AG04450 (cell line): ENCODE measurements around the gene MRPL40. TPM values are rescaled to one million over a fixed set of nuclear protein-coding genes. Genes with fewer than 3 reads are reported as not detected.

Source experiments
- CTCF ChIA-PET: fragments of 300-600, 350-600 bp; formaldehyde crosslinking; extraction: SDS; loops from one replicate; lab custom pipeline; 2022; ENCODE audit warnings: antibody characterized with exemption, inconsistent platforms; lab: Charles Lee
- POLR2A ChIA-PET: fragments of 350-600 bp; formaldehyde crosslinking; extraction: SDS; loops from one replicate; lab custom pipeline; 2021; ENCODE audit warnings: antibody characterized with exemption, inconsistent platforms; lab: Yijun Ruan, JAX
- DNase-seq: peaks from one replicate; pipeline ENCODE4 v3.0.0-alpha.2; 2011; ENCODE audit warnings: low read depth, low spot score
- H3K27ac ChIP-seq: one replicate; pipeline ENCODE4 v1.5.1; 2012; ENCODE audit warnings: low read depth, low read length, control low read depth
- H3K27me3 ChIP-seq: one replicate; pipeline ENCODE4 v1.6.0; 2012; ENCODE audit warnings: low read length; ENCODE audit not compliant: control insufficient read depth, insufficient read depth
- H3K4me3 ChIP-seq: 2 replicates; pipeline ENCODE4 v1.5.1; 2011; ENCODE audit warnings: mild to moderate bottlenecking, low read depth, low read length, control low read depth
- H3K9me3 ChIP-seq: 2 replicates; pipeline ENCODE4 v1.5.1; 2012; ENCODE audit warnings: low read length; ENCODE audit not compliant: control insufficient read depth, insufficient read depth
- CTCF ChIP-seq: IDR thresholded peaks from 2 replicates; pipeline ENCODE4 v1.5.1; 2011; ENCODE audit warnings: low read depth, low read length, control low read depth, inconsistent platforms
- polyA plus RNA-seq: library from polyadenylated mRNA; depleted of rRNA; stranded (reverse); fragments of >200 nt; gene quantifications from 2 replicates; pipeline ENCODE4 v1.2.3, GENCODE V29; 2011

Gene MRPL40
- polyA plus RNA-seq, 1 experiment, result 49.5 TPM

- TF ChIP-seq CTCF, result no peak
- ChIA-PET CTCF (no interaction called here), POLR2A (no interaction called here)
- no peak for DNase-seq
- Histone ChIP-seq H3K4me3 (no peak overlapping the region), H3K27ac (no peak overlapping the region), H3K9me3 (no peaks in the 10 kb centered on the region), H3K27me3 (no peaks in the 10 kb centered on the region)
Measured at GRCh38 chr22:19406281-19406811, 26.0 kb upstream of the MRPL40 start.

GRCh38 chr22:19406846-19407245 lies 25.5 kb upstream of the MRPL40 start:
- Histone ChIP-seq H3K27me3 (no peaks in the 10 kb centered on the region), H3K9me3 (no peaks in the 10 kb centered on the region), H3K4me3 (no peak overlapping the region), H3K27ac (no peak overlapping the region)
- DNase-seq, result no peak
- ChIA-PET CTCF (no interaction called here), POLR2A (no interaction called here)
- TF ChIP-seq CTCF, result no peak

GRCh38 chr22:19407649-19408606 lies 24.4 kb upstream of the MRPL40 start:
- Histone ChIP-seq H3K4me3 (no peak overlapping the region), H3K9me3 (no peaks in the 10 kb centered on the region), H3K27me3 (no peaks in the 10 kb centered on the region), H3K27ac (no peak overlapping the region)
- no peak for TF ChIP-seq CTCF
- CTCF ChIA-PET, result no interaction called here
- DNase-seq, result no peak
- POLR2A ChIA-PET, result no interaction called here

DNA sequence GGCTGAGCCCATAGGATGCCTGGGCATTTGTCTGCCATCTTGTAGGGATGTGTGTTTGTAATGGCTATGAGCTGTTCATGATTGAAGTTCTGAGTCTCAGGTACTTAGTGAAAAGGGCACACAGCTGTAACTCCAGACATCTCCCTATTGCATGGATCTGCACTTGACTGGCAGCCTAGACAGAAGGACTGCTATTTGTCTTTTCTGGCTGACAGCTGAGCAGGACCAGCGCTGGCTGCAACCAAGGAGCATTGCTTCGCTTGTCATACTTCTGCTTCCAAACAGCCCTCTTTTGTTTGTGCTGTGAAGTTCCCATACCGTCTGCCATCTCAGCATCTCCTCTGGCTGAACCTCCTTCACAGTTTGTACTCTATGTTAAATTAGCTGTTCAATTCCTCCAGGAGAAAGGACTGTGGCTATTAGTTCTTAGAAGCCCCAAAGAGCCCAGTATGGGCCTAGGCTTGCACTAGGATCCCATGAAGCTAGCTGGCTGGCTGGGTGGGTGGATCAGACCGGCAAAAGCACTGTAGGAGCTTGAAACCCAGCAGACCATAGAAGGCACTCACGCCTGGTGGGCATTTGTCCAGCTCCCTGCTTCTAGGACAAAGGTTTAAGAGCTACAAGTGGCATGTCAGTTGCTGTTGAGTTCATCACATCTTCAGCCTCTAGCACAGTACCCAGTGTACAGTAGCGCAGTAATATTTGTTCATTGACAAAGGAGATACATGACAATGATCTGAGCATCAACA lies 21.2 kb upstream of the MRPL40 start:
- H3K27ac ChIP-seq, result no peak overlapping the region
- ChIA-PET CTCF (no interaction called here), POLR2A (no interaction called here)
- H3K4me3 ChIP-seq, result no peak overlapping the region
- no peaks in the 10 kb centered on the region for H3K27me3 ChIP-seq
- no peak for DNase-seq
- H3K9me3 ChIP-seq, result no peaks in the 10 kb centered on the region
- TF ChIP-seq CTCF, result no peak

DNA sequence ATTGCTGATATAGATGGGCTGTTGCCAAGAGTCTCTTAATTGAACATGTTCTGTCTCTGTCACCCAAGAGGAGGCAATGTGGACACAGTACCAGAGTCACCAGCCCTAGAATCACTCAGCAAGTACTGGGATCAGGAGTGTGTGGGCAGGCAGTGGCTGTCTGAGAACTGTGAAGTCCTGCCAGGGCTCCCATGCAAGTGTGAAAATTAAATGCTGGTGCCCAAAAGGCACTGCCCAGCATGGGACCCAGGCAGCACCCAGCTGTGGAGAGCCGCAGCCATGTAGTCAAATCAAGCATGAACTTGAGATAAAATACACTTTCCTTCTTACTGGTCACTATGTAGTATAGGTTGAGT lies 20.7 kb upstream of the MRPL40 start:
- Histone ChIP-seq H3K27ac (no peak overlapping the region), H3K9me3 (no peaks in the 10 kb centered on the region), H3K4me3 (no peak overlapping the region), H3K27me3 (no peaks in the 10 kb centered on the region)
- ChIA-PET POLR2A (no interaction called here), CTCF (no interaction called here)
- no peak for TF ChIP-seq CTCF
- no peak for DNase-seq
